HG02943 (cell line): ENCODE results near the gene ANKRD6.

Experiments
- ATAC-seq: cut with Tn5 transposase; IDR thresholded peaks from one replicate; pipeline ENCODE4 v1.9.1; 2021; ENCODE audit warnings: mild to moderate bottlenecking, low read depth, moderate library complexity; ENCODE audit not compliant: unreplicated experiment

ANKRD6 gene

DNA sequence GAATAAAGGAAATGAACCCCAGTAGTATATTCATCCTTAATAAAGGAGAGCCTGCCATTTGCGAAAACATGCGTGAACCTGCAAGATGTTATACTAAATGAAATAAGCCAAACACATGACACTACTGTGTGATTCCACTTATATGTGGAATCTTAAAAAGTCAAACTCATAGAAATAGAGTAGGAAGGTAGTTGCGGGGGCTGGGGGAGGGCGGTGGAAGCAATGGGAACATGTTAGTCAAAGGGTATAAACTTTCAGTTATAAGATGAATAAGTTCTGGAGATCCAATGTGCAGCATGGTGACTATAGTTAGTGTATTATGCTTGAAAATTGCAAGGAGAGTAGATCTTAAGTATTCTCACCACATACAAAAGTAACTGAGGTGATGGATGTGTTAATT lies 72.9 kb downstream of the ANKRD6 start:
- ATAC-seq = no peak

DNA sequence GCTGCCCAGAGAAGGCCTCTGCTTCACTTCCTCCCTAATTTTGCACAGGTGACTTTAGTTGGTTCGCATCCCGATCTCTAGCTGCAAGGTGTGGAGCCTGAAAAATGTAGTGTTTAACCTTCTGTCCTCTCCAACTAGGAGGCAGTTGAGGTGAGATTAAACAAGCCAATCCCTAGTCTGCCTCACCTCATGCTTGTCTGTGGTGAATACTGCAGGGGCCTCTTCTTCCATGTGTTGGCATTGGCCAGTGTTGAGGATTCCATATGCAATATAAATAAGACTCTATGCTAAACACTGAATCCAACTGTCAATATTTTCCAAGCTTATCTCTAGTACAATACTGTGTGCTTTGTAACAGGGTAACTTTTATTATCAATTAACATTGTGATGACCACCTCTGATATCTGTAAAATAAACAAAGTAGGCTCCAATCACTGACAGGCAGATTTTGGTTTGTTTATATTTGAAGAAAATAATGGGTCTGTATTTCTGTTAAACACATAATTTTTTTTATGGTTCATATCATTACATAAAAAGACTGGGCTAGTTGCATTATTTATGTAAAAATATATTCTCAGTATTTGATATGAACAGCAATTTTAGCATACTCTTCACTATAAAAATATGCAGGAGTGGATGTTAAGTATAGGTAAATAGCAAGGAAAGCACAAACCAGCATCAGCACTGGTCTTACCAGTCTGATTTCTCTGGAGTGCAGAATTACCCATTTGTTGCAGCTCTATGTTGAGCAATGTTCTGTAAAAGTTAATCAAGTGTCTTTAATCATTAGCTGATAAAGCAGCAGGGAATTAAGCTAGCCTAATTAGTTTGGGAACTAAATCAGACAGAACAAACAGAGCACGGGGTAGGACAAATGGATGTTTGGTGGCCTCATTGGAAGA lies 74.0 kb downstream of the ANKRD6 start:
- no peak for ATAC-seq

DNA sequence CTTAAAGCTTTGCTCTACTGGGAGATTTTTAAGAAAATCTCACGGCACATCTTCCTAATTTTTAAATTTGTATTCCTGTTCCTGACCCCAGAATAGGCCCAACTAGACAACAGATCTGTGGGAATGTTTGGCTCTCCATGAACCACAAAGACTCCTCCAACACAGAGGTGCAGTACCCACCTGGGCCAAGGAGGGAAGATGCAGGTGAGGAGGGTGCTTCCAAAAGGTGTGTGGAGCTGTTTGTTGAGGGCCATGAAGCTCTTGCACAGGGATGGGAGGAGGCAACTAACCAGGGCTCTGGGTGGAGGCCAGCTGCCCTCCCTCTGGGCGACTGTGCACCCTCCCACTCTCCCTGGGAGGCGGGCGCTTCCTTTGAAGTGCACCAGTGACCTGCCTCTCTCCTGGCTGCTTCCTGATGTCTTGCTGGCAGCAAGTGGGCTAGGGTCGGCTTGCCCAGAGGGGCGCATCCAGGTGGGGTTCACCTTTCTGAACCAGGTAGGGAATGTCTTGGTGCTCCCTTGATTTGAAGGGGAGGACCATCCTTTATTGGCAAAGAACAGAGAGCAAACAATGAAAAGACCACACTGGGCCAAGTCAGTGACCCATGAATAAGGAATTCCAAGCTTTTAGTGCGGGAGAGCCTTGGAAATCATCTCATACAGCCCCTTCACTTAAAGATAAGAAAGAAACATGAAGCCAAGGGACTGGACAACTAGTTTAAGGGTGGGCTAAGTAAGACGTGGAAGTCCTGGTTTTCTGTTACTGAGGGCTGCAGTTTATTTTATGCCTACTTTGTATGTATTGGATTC lies 76.0 kb downstream of the ANKRD6 start:
- no peak for ATAC-seq

DNA sequence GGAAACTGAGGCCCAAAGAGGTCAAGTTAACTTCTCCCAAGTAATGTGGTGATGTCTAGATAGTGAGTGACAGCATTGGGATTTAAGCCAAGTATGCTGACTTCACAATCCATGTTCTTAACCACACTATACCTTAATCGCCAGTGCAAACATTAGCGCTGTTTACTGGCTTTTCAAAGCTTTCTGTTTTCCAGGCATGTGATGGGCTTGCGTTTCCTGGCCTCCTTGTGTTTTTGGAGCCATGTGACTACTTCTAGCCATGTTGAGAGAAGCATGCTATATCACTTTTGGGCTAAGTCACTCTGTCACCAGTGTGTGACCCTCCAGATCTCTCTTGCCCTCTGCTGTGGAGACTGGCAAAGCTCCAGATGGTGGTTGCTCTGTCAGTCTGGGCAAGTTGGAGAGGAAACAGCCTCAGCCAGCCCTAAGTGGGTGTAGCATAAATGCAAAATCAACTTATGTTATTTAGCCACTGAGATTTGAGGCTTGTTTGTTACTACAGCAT lies 76.9 kb downstream of the ANKRD6 start:
- no peak for ATAC-seq

DNA sequence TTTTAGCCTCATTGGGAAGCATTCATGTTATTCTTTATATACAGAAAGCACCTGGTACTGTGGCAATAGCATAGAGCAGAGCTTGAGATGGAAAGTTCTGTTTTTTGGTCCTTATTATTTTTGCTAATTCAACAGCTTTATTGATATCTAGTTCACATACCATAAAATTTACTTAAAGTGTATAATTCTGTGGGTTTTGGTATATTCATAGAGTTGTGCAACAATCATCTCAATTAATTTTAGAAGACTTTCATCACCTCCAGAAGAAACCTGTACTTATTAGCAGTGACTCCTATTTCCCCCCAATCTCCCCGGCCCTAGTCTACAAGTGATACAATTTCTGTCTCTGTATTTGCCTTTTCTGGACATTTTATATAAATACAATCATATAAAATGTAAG lies 77.4 kb downstream of the ANKRD6 start:
- no peak for ATAC-seq

DNA sequence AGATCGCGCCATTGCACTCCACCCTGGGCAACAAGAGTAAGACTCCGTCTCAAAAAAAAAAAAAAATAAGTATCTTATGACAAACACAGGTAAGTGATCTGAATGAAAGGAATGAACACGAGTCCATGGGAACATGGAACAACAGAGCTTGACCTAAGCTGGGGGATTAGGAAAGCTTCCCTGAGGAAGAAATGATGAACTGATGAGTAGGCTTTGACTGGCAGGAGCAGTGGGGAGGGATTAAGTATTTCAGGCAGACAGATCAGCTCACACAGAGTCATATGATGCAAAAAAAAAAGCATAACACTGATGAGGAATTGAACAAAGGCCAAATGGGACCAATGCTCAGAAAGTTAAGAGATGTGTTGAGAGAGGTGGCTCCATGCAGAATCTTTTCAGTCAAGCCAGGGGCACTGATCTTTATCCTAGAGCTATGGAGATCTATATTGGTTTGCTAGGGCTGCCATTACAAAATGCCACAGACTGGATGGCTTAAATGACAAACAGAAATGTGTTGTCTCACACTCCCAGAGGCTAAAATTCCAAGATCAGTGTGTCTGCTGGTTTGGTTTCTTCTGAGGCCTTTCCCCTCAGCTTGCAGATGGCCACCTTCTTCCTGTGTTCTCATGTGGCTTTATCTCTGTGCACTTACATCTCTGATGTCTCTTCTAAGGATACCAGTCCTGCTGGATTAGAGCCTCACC lies 85.6 kb downstream of the ANKRD6 start:
- no peak for ATAC-seq

DNA sequence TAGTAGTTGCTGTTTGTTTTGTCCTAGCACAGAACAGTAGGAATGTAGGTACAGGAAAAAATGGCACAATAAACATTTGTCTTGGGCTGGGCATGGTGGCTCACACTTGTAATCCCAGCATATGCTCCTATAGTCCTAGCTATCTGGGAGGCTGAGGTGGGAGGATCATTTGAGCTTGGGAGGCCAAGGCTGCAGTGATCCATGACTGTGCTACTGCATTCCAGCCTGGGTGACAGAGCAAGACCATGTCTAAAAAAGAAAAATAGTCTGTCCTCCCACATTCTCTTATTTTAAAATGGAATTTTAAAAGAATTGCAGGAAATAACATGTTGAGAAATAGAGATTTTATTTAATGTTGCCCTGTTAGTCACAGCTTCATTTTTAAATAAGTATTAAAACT lies 87.8 kb downstream of the ANKRD6 start:
- no peak for ATAC-seq

DNA sequence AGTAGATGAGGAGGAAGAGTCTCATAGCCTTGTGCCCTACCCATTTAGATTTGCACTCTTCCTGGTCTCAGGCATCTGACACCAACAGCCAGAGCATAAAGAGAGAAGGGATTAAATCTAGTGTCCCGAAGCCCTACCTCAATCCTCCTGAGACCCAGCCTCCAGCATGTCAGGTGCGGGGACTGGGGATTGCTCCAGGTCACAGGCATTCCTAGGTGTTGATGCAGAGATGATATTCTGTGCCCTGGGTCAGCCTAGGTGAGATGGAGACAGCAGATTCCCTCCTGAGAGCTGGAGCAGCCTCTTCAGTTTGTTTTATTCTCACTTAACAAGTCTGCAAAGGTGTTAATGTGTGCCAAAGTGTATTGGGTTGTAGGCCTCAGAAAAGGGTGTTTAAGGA lies 89.8 kb downstream of the ANKRD6 start:
- no peak for ATAC-seq

DNA sequence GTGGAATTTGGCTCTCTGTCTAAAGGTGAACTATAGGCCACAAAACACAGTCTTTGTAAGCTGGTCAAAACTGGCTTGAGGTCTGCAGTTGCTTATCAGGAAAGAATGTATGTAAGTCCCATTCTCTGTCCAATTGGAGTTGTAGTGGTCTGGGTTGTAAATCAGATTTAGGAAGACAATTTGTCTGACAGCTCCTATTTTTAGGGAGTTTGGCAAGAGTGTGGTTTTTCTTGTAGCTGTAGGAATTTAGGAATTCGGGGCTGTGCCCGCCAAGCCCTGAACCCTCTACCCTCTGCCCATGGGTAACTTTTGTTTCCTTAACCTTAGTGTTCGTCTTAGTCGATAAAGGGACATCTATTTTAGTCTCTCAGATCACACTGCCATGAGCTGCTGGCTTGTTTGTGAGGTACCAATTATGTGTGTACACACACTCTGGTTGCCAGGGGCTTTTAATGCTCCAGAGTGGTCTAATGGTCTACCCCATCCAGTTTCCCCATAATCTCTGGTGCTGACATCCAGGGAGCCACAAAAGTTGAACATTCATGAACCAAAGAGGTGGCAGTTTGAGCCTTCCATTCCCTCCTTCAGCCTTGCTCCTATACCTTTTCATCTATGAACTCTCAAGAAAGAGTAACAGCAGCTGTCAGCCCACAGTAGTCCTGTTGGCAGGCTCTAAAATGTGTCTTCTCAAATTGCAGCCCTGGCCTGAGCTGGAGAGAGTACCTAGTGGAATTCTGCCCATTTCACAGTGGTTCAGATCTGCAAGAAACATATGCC lies 93.0 kb downstream of the ANKRD6 start:
- no peak for ATAC-seq

DNA sequence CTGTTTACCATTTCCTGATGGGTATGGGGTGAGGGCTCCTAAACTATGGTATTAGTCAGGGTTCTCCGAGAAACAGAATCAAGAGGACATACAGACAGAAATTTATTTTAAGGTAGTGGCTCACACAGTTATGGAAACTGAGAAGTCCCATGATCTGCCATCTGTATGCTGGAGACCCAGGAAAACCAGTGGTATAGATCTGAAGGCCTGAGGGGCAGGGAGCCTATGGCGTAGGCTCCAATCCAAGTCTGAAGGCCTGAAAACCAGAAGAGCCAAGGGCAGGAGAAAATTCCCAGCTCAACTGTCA lies 93.6 kb downstream of the ANKRD6 start:
- no peak for ATAC-seq

DNA sequence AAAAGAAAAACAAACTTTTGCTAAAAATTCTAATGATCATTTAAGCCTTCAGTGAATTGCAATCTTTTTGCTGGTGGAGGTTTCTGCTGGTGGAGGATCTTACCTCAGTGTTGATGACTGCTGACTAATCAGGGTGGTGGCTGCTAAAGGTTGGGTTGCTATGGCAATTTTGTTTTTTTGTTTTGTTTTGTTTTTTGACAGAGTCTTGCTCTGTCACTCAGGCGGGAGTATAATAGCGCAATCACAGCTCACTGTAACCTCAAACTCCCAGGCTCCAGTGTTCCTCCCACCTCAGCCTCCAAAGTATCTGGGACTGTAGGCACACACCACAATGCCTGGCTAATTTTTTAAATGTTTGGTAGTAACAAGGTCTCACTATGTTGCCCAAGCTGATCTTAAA lies 94.7 kb downstream of the ANKRD6 start:
- no peak for ATAC-seq

DNA sequence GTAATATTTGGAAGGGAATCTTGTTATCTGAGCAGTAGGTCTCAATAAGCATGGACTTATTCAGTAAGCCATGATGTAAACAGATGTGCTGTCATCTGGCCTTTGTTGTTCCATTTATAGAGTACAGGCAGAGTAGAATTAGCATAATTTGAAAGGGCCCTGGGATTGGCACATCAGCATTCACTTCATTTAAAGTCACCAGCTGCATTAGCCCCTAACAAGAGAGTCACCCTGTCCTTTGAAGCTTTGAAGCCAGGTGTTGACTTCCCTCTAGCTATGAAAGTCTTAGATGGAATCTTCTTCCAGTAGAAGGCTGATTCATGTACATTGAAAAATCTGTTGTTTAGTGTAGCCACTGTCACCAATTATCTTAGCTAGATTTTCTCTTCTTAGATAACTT lies 95.9 kb downstream of the ANKRD6 start:
- ATAC-seq = no peak

DNA sequence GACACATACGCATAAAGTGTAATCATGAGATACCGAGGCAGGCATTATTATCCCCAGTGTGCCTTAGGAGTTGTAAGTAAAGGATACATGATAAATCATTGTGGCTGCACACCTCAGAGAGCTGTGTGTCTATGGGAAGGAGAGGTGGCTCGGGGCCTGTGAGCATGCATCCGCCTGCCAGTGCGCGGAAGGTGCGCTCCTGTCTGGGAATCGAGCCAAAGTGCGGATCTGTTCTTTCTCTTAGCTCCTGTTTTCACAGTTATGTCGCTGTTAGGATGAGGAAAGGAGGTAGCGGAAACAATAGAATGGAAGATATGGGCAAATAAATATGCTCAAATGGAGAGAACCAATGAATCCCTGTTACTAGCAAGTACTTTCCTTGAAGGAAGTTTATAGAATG lies 98.0 kb downstream of the ANKRD6 start:
- ATAC-seq = no peak

DNA sequence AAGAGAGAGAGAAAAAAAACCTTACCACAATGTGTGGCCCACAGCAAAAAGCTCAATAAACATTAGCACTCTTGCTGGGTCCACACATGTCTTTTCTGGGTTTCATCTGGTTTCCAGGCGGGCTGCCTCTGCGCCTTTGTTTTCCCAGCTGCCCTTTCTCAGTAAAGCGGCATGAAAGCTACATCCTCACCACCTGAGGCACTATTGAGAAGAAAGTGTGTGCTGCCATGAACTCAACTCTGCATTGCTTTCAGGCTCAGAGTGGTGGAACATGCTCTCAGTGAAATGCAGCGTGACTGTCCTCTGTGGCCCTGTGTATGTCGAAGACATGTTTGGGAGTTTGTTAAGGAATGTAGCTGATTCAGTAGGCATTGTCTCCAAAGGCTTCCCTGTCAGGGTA lies 103.3 kb downstream of the ANKRD6 start:
- no peak for ATAC-seq

DNA sequence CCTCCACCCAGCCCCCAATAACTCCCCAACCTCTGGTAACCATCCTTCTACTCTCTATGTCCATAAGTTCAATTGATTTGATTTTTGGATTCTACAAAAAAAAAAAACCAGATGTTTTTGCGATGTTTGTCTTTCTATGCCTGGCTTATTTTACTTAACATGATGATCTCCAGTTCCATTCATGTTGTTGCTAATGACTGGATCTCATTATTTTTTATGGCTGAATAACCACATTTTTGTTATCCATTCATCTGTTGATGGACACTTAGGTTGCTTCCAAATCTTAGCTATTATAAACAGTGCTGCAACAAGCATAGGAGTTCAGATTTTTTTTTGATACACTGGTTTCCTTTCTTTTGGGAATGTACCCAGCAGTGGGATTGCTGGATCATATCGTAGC lies 106.8 kb downstream of the ANKRD6 start:
- no peak for ATAC-seq

DNA sequence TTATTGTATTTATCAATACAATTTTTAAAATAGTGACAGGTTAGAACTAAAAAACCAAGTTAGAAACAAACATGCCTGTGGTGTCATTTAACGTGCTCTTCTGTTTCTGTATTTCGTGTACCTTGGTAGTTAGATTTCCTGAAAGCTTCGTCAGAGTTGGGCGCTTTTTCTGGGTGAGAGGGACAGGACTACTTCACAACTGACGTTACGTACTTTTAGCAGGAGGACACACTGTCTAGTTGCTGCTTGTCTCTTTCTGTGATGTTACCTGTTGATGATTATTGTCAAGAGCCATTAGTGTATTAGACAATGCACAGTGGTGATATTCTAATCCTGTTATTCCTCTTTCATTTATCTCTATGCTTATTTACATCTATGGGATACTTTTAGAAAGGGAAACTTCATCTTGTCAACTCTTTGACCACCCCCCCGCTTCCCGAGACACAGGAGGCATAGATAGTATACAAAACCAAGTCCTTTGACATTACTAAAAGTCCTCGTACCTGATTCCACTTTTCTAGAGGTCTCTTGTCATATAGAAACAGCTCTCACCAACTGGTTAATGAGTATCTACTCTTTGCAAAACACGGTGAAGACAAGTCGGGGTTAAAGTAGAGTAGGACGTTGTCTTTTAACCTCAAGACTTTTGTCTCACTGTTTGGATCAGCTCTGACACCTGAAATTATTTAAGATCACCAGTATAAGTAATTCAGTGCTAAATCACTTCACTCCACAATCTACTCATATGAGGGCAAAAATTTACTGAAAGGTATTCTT lies 109.3 kb downstream of the ANKRD6 start:
- peak; percentile 66 for ATAC-seq

DNA sequence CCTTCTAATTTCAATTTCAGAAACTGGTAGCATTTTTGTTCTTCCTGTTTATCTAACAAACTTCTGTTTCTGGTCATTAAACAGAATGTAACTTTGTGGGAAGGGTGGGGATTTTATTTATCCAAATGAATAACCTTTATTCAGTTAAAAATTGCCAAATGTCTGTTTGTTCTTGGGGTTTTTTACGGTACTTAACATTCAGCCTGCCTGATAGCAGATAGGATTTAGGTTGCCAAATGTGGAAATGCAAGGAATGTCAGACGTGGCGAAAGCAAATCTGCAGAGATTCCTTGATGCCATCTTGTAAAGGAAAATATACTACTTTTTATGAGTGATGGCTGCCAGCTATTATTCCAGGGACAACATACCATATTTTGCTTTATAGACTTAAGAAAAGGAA lies 109.9 kb downstream of the ANKRD6 start:
- ATAC-seq = peak; percentile 31

DNA sequence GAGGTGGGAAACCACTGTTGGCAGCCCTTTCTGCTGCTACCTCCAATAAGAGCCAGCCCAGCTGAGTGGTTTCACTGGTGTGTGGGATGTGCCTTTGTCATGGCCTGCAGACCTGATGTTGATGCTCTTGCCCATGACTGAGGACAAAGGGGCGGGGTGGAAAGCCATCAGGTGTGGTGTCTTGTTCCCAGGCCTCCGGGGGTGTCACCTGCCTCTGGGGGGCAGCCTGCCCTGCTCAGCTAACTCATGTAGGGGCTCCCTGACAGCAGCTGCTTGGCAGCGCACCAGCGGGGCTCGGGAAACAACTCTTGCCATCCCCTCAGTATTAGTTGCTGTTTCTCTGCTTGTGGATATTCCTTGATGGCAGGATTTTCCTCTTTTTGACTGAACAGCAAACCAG lies 114.3 kb downstream of the ANKRD6 start:
- no peak for ATAC-seq

DNA sequence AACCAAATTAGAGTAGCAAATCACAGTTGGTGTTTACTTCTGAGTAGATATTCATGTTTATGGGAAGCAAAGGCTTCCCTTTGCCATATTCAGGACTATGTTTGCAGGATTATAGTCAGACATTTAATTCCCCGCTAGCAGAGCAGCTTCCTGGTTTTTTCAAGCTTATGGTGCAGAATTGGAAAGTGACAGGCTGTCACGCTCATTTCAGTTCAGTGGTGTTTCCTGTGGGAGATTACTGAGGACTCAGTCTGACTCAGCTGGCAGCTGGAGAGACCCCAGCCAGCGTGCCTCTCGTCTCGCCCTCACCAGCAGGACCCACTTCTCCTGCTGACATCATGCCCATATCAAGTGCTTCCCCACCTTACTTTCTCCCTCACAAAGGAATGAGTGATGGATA lies 120.5 kb downstream of the ANKRD6 start:
- no peak for ATAC-seq

DNA sequence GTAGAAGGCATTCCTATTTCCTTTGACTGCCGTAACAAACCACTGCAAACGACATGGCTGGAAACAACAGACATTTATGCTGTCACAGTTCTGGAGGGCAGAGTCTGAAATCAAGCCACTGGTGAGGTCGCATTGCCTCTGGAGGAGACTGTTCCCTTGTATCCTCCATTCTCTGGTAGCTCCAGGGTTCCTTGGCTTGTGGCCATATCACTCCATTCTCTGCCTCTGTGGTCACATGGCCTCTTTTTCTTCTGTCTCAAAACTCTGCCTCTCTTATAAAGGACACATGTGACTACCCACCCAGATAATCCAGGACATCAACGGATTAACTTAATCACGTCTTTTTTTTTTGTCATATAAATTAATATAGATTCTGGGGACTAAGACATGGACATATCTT lies 121.2 kb downstream of the ANKRD6 start:
- ATAC-seq = no peak
